ENCODE measurements around the gene CAPN5.
"Not testable (repeated sequence)": the region's sequence is repeated elsewhere in the genome, so short reads cannot be mapped to it uniquely, and the experiment has no call there.

The CAPN5 gene

DNA sequence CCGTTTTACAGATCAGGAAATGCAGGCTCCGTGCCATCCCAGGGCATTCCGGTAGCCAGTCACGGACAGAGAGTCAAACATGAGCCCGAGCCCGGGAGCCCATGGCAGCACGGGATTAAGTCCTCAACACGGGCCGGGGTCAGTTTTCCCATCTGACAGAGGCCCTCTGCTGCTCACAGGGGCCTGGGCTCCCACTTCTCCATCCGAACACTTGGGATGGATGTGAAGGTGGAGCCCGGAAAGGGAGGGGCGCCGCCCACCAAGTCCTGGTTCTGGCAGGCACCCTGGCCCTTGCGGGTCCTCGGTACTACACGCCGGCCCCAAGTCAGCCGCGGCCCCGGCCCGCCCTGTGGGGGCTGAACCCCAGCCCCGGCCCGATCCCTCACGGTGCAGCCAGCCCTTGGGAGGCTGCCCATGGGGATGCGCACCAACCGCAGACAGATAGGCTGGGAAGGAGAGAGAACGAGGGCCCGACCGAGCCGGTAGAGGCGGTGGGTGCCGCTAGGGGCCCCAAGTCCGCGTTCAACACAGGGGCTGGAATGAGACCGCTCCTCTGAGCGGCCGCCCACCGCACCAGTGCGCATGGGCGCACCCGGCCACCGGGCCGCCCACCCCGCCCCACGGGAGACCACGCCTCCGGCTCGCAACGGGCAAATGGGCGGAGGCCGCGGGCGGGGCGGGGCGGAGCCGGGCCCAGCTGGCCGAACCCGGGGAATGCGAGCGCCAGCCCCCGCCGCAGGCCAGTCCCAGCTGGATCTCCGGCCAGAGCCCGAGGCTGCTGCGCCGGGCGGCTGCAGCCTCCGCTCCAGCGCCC, at the start of gene CAPN5:
CAPN5 (plus strand) TSS at position 743 of the 814 bp plus-strand sequence. CDS start 17,916 bp downstream, outside the sequence.
- no peak within 1 kb of the TSS for H3K27ac ChIP-seq (ENCODE audit: low read length)
- H3K4me2 ChIP-seq (ENCODE audit: low read length) = peak within 1 kb of the TSS; percentile 87
- no peaks in the 10 kb centered on the region for H3K36me3 ChIP-seq (replicated peaks; ENCODE audit: low read depth, low read length)
- peaks cover 16% of the 10 kb centered on the region for H3K27me3 ChIP-seq (ENCODE audit: low read depth, low read length)
- TF ChIP-seq CTCF (IDR thresholded peaks at IDR 0.05; ENCODE audit: low read depth, low read length) = peak; percentile 35
- TF ChIP-seq EZH2phosphoT487 (IDR thresholded peaks at IDR 0.05; ENCODE audit: low read depth) = no peak
- H3K4me3 ChIP-seq (ENCODE audit: low read length) = peak within 1 kb of the TSS; percentile 85
- H2AFZ ChIP-seq (ENCODE audit: low read depth, low read length) = peak within 1 kb of the TSS; percentile 81
- H3K4me1 ChIP-seq (ENCODE audit: low read length) = peaks cover 16% of the 10 kb centered on the region
- H4K20me1 ChIP-seq (ENCODE audit: insufficient read depth, low read length) = no peaks in the 10 kb centered on the region
- peak within 1 kb of the TSS; percentile 73 for H3K9ac ChIP-seq (ENCODE audit: low read length)
- no peaks in the 10 kb centered on the region for H3K9me3 ChIP-seq (ENCODE audit: insufficient read depth, low read length)
- no peaks in the 10 kb centered on the region for H3K79me2 ChIP-seq (ENCODE audit: low read length)

DNA sequence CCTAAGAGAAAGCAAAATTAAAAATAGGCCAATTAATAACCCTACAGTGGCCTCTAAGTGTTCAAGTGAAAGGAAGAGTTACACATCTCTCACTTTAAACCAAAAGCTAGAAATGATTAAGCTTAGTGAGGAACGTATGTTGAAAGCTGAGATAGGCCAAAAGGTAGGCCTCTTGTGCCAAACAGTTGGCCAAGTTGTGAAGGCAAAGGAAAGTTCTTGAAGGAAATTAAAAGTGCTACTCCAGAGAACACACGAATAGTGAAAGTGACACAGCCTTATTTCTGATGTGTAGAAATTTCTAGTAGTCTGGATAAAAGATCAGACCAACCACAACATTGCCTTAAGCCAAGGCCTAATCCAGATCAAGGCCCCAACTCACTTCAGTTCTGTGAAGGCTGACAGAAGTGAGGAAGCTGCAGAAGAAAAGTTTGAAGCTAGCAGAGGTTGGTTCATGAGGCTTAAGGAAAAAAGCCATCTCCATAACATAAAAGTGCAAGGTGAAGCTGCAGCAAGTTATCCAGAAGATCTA, 48.3 kb upstream of the CAPN5 start:
- H3K27me3 ChIP-seq (ENCODE audit: low read depth, low read length); H3K79me2 ChIP-seq (ENCODE audit: low read length); H3K4me2 ChIP-seq (ENCODE audit: low read length); H3K9me3 ChIP-seq (ENCODE audit: insufficient read depth, low read length); H2AFZ ChIP-seq (ENCODE audit: low read depth, low read length); H3K27ac ChIP-seq (ENCODE audit: low read length); H3K36me3 ChIP-seq (replicated peaks; ENCODE audit: low read depth, low read length); H3K4me1 ChIP-seq (ENCODE audit: low read length); H3K9ac ChIP-seq (ENCODE audit: low read length); H4K20me1 ChIP-seq (ENCODE audit: insufficient read depth, low read length); H3K4me3 ChIP-seq (ENCODE audit: low read length): not testable (repeated sequence)

GRCh38 chr11:77019976-77020595, 46.7 kb upstream of the CAPN5 start:
- no peaks in the 10 kb centered on the region for H3K79me2 ChIP-seq (ENCODE audit: low read length)
- peaks cover 10% of the 10 kb centered on the region for H3K4me1 ChIP-seq (ENCODE audit: low read length)
- H3K36me3 ChIP-seq (replicated peaks; ENCODE audit: low read depth, low read length) = peaks cover 9% of the 10 kb centered on the region
- H3K4me2 ChIP-seq (ENCODE audit: low read length) = no peak overlapping the region
- no peak overlapping the region for H2AFZ ChIP-seq (ENCODE audit: low read depth, low read length)
- H3K27me3 ChIP-seq (ENCODE audit: low read depth, low read length) = no peaks in the 10 kb centered on the region
- no peaks in the 10 kb centered on the region for H4K20me1 ChIP-seq (ENCODE audit: insufficient read depth, low read length)
- TF ChIP-seq EZH2phosphoT487 (IDR thresholded peaks at IDR 0.05; ENCODE audit: low read depth) = no peak
- TF ChIP-seq CTCF (IDR thresholded peaks at IDR 0.05; ENCODE audit: low read depth, low read length) = no peak
- H3K27ac ChIP-seq (ENCODE audit: low read length) = no peak overlapping the region
- H3K9me3 ChIP-seq (ENCODE audit: insufficient read depth, low read length) = no peaks in the 10 kb centered on the region
- no peak overlapping the region for H3K9ac ChIP-seq (ENCODE audit: low read length)
- H3K4me3 ChIP-seq (ENCODE audit: low read length) = no peak overlapping the region

GRCh38 chr11:77020734-77021133, 46.0 kb upstream of the CAPN5 start:
- no peak overlapping the region for H3K4me2 ChIP-seq (ENCODE audit: low read length)
- H3K36me3 ChIP-seq (replicated peaks; ENCODE audit: low read depth, low read length) = peaks cover 9% of the 10 kb centered on the region

More at GRCh38 chr11:77020734-77021133, 46.0 kb upstream of the CAPN5 start:
- Histone ChIP-seq H3K9me3 (ENCODE audit: insufficient read depth, low read length) (no peaks in the 10 kb centered on the region), H3K9ac (ENCODE audit: low read length) (no peak overlapping the region), H2AFZ (ENCODE audit: low read depth, low read length) (no peak overlapping the region), H3K27ac (ENCODE audit: low read length) (no peak overlapping the region), H3K27me3 (ENCODE audit: low read depth, low read length) (no peaks in the 10 kb centered on the region), H3K4me3 (ENCODE audit: low read length) (no peak overlapping the region), H3K79me2 (ENCODE audit: low read length) (no peaks in the 10 kb centered on the region), H3K4me1 (ENCODE audit: low read length) (peaks cover 13% of the 10 kb centered on the region), H4K20me1 (ENCODE audit: insufficient read depth, low read length) (no peaks in the 10 kb centered on the region)
- no peak for TF ChIP-seq CTCF (IDR thresholded peaks at IDR 0.05; ENCODE audit: low read depth, low read length)
- TF ChIP-seq EZH2phosphoT487 (IDR thresholded peaks at IDR 0.05; ENCODE audit: low read depth) = no peak

All from OCI-LY3 (cell line).